H9 (cell line): ENCODE measurements around the gene IL24. TPM values are rescaled to one million over a fixed set of nuclear protein-coding genes. Genes with fewer than 3 reads are reported as not detected.

ENCODE experiments used
- DNase-seq: peaks from one replicate; pipeline ENCODE4 v3.0.0-alpha.2; 2017
- H2AFZ ChIP-seq: one replicate; pipeline ENCODE4 v1.6.1; 2013; ENCODE audit warnings: mild to moderate bottlenecking, low read length, control low read depth, moderate library complexity
- H2AK5ac ChIP-seq: 2 replicates; pipeline ENCODE4 v1.6.1; 2013; ENCODE audit warnings: low read length, control low read depth, mixed read lengths; ENCODE audit not compliant: insufficient read length
- H2BK120ac ChIP-seq: one replicate; pipeline ENCODE4 v1.6.1; 2013; ENCODE audit warnings: low read depth, mild to moderate bottlenecking, low read length, control low read depth, inconsistent platforms; ENCODE audit not compliant: poor library complexity, severe bottlenecking
- H2BK12ac ChIP-seq: 2 replicates; pipeline ENCODE4 v1.6.1; 2013; ENCODE audit warnings: low read length, control low read depth, mixed read lengths, low read depth; ENCODE audit not compliant: insufficient read length
- H2BK15ac ChIP-seq: 2 replicates; pipeline ENCODE4 v1.6.1; 2013; ENCODE audit warnings: low read depth, low read length, control low read depth
- H2BK20ac ChIP-seq: one replicate; pipeline ENCODE4 v1.6.1; 2013; ENCODE audit warnings: low read depth, mild to moderate bottlenecking, low read length, control low read depth, inconsistent platforms; ENCODE audit not compliant: poor library complexity, severe bottlenecking
- H2BK5ac ChIP-seq: 2 replicates; pipeline ENCODE4 v1.6.1; 2013; ENCODE audit warnings: low read length, control low read depth, mixed read lengths; ENCODE audit not compliant: insufficient read length
- H3K14ac ChIP-seq: 2 replicates; pipeline ENCODE4 v1.6.1; 2013; ENCODE audit warnings: low read length, control low read depth; ENCODE audit not compliant: insufficient read depth
- H3K18ac ChIP-seq: 2 replicates; pipeline ENCODE4 v1.6.1; 2013; ENCODE audit warnings: low read depth, mild to moderate bottlenecking, mixed read lengths, low read length, control low read depth; ENCODE audit not compliant: insufficient read length
- H3K23ac ChIP-seq: 2 replicates; pipeline ENCODE4 v1.6.1; 2013; ENCODE audit warnings: low read length, control low read depth, mixed read lengths, low read depth; ENCODE audit not compliant: insufficient read length
- H3K23me2 ChIP-seq: 2 replicates; pipeline ENCODE4 v1.6.1; 2013; ENCODE audit warnings: low read depth, mild to moderate bottlenecking, mixed read lengths, low read length, control low read depth; ENCODE audit not compliant: insufficient read length, poor library complexity, severe bottlenecking
- H3K27ac ChIP-seq: 2 replicates; pipeline ENCODE4 v1.5.1; 2013; ENCODE audit warnings: low read length, control low read depth, mixed read lengths, low read depth; ENCODE audit not compliant: insufficient read length
- H3K27me3 ChIP-seq: 2 replicates; pipeline ENCODE4 v1.6.1; 2013; ENCODE audit warnings: low read length, control low read depth, inconsistent platforms; ENCODE audit not compliant: insufficient read depth
- H3K4ac ChIP-seq: 2 replicates; pipeline ENCODE4 v1.6.1; 2013; ENCODE audit warnings: low read depth, mild to moderate bottlenecking, control low read depth, inconsistent platforms, low read length, moderate library complexity
- H3K4me1 ChIP-seq: 2 replicates; pipeline ENCODE4 v1.6.1; 2013; ENCODE audit warnings: low read length, control low read depth, inconsistent platforms; ENCODE audit not compliant: insufficient read depth
- H3K4me2 ChIP-seq: 2 replicates; pipeline ENCODE4 v1.6.1; 2013; ENCODE audit warnings: low read length, control low read depth, mixed read lengths; ENCODE audit not compliant: insufficient read length, insufficient read depth
- H3K56ac ChIP-seq: 2 replicates; pipeline ENCODE4 v1.6.1; 2013; ENCODE audit warnings: low read depth, mild to moderate bottlenecking, mixed read lengths, low read length, control low read depth; ENCODE audit not compliant: insufficient read length
- H3K79me1 ChIP-seq: 2 replicates; pipeline ENCODE4 v1.6.1; 2013; ENCODE audit warnings: low read depth, mild to moderate bottlenecking, moderate library complexity, low read length, control low read depth, inconsistent platforms; ENCODE audit not compliant: insufficient read depth, poor library complexity, severe bottlenecking
- H3K79me2 ChIP-seq: 2 replicates; pipeline ENCODE4 v1.6.1; 2013; ENCODE audit warnings: low read length, control low read depth, inconsistent platforms; ENCODE audit not compliant: insufficient read depth
- H3K9ac ChIP-seq: 2 replicates; pipeline ENCODE4 v1.6.1; 2013; ENCODE audit warnings: low read length, control low read depth, mixed read lengths; ENCODE audit not compliant: insufficient read length; ENCODE audit errors: extremely low read depth
- H3K9me3 ChIP-seq: one replicate; pipeline ENCODE4 v1.6.1; 2013; ENCODE audit warnings: low read depth, low read length, inconsistent platforms; ENCODE audit not compliant: control insufficient read depth
- H3T11ph ChIP-seq: one replicate; pipeline ENCODE4 v1.6.1; 2013; ENCODE audit warnings: mild to moderate bottlenecking, low read length, control low read depth, inconsistent platforms
- H4K20me1 ChIP-seq: one replicate; pipeline ENCODE4 v1.6.1; 2013; ENCODE audit not compliant: control insufficient read depth, insufficient read length, insufficient read depth
- H4K5ac ChIP-seq: 2 replicates; pipeline ENCODE4 v1.6.1; 2013; ENCODE audit warnings: low read depth, mild to moderate bottlenecking, mixed read lengths, low read length, control low read depth; ENCODE audit not compliant: insufficient read length
- H4K8ac ChIP-seq: replicated peaks from 2 replicates; pipeline ENCODE4 v1.6.1; 2013; ENCODE audit warnings: low read length, control low read depth, mixed read lengths, low read depth; ENCODE audit not compliant: insufficient read length
- H4K91ac ChIP-seq: 2 replicates; pipeline ENCODE4 v1.6.1; 2013; ENCODE audit warnings: low read depth, mild to moderate bottlenecking, moderate library complexity, mixed read lengths, low read length, control low read depth; ENCODE audit not compliant: insufficient read length
- H3K27ac Mint-ChIP-seq, 3 experiments: 2 replicates in 2 of 3; 3 replicates in 1 of 3; pipeline ENCODE4 v1.8.0; 2020 to 2021; ENCODE audit warnings: mixed read lengths in 3 of 3, mild to moderate bottlenecking in 1 of 3, moderate library complexity in 1 of 3
- H3K27me3 Mint-ChIP-seq: 2 replicates; pipeline ENCODE4 v1.8.0; 2021; ENCODE audit warnings: low read depth, mild to moderate bottlenecking, moderate library complexity, mixed read lengths
- H3K36me3 Mint-ChIP-seq, 3 experiments: 2 replicates in 2 of 3; 3 replicates in 1 of 3; pipeline ENCODE4 v1.8.0; 2020 to 2021; ENCODE audit warnings: low read depth in 3 of 3, mixed read lengths in 3 of 3; ENCODE audit not compliant: insufficient read depth in 1 of 3
- H3K4me1 Mint-ChIP-seq, 2 experiments: 2 replicates each; pipeline ENCODE4 v1.8.0; 2020; ENCODE audit warnings: mixed read lengths in 2 of 2
- H3K4me3 Mint-ChIP-seq, 2 experiments: 2 replicates in 1 of 2; 3 replicates in 1 of 2; pipeline ENCODE4 v1.8.0; 2020 to 2021; ENCODE audit warnings: mild to moderate bottlenecking in 2 of 2, mixed read lengths in 2 of 2, moderate library complexity in 1 of 2
- H3K9me3 Mint-ChIP-seq, 2 experiments: 2 replicates in 1 of 2; 3 replicates in 1 of 2; pipeline ENCODE4 v1.8.0; 2020; ENCODE audit warnings: mild to moderate bottlenecking in 2 of 2, mixed read lengths in 2 of 2, moderate library complexity in 1 of 2
- CTCF ChIP-seq: fragments of 200-600 bp; sonication (generic); conservative IDR thresholded peaks from 3 replicates; pipeline ENCODE4 v1.8.0; 2021; ENCODE audit warnings: antibody characterized with exemption, mild to moderate bottlenecking
- WGBS: extraction: QIAGEN DNeasy Blood & Tissue Kit; methylation state at CpG from one replicate; pipeline ENCODE4 v1.1.7; 2013; ENCODE audit warnings: missing lambda C conversion rate, low lambda C conversion rate, mixed read lengths; ENCODE audit not compliant: insufficient read length; ENCODE audit errors: extremely low coverage; 5-methylcytosine and 5-hydroxymethylcytosine counted together
- total RNA-seq: library from RNA; stranded (reverse); gene quantifications from 2 replicates; pipeline ENCODE4 v1.2.1, GENCODE V29; 2021

Gene IL24
- total RNA-seq, 1 experiment from 2014 or later = not detected

- Mint-ChIP-seq H3K4me3 (no peak overlapping the region), H3K36me3 (no peaks in the 10 kb centered on the region), H3K4me1 (peaks cover 17 to 21% of the 10 kb centered on the region in 2 experiments), H3K27me3 (peaks cover 3% of the 10 kb centered on the region), H3K27ac (no peak overlapping the region), H3K9me3 (no peaks in the 10 kb centered on the region)
- H3K27ac ChIP-seq = no peak overlapping the region
- no peak overlapping the region for H2BK15ac ChIP-seq
- no peak overlapping the region for H2BK20ac ChIP-seq
- H4K5ac ChIP-seq = no peak overlapping the region
- H3K4ac ChIP-seq = no peak overlapping the region
- H4K8ac ChIP-seq = no peak overlapping the region
- DNase-seq = no peak
- no peak overlapping the region for H3K9ac ChIP-seq
- no peaks in the 10 kb centered on the region for H3K79me2 ChIP-seq
- H2AK5ac ChIP-seq = no peak overlapping the region
- H2AFZ ChIP-seq = no peak overlapping the region
- H3K23ac ChIP-seq = no peak overlapping the region
- H3K23me2 ChIP-seq = no peaks in the 10 kb centered on the region
- no peak overlapping the region for H2BK120ac ChIP-seq
- H4K20me1 ChIP-seq = no peaks in the 10 kb centered on the region
- H3K79me1 ChIP-seq = no peaks in the 10 kb centered on the region
- no peak overlapping the region for H3T11ph ChIP-seq
- no peak overlapping the region for H4K91ac ChIP-seq
- no peaks in the 10 kb centered on the region for H3K9me3 ChIP-seq
- no peak overlapping the region for H2BK12ac ChIP-seq
- H3K14ac ChIP-seq = no peak overlapping the region
- peaks cover 6% of the 10 kb centered on the region for H3K4me1 ChIP-seq
- no peak overlapping the region for H3K4me2 ChIP-seq
- no peak overlapping the region for H3K56ac ChIP-seq
- H2BK5ac ChIP-seq = no peak overlapping the region
- TF ChIP-seq CTCF = no peak
- no peaks in the 10 kb centered on the region for H3K27me3 ChIP-seq
- H3K18ac ChIP-seq = no peak overlapping the region
- WGBS = no CpG with 5 or more reads among the region's 4 CpGs
Measured at GRCh38 chr1:206887701-206888100, 9.5 kb upstream of the IL24 start.
